HEK293 (cell line): ENCODE data around the gene IL1RN.

Experiments used
- CTCF ChIA-PET: fragments of 350-600 bp; formaldehyde crosslinking; extraction: SDS; loops from one replicate; lab custom pipeline; 2021; ENCODE audit warnings: antibody characterized with exemption; lab: Yijun Ruan, JAX
- POLR2A ChIA-PET: fragments of 300-600 bp; formaldehyde crosslinking; extraction: SDS; loops from one replicate; lab custom pipeline; 2020; ENCODE audit warnings: antibody characterized with exemption, inconsistent platforms; lab: Yijun Ruan, JAX
- H3K27ac ChIP-seq: fragments of 200-500 bp; sonication (Bioruptor generic); 2 replicates; pipeline ENCODE4 v1.5.1; 2014; ENCODE audit warnings: low read depth, low read length, control low read depth, inconsistent platforms; ENCODE audit errors: extremely low read depth
- H3K36me3 ChIP-seq, 2 experiments: fragments of 200-500 bp in 1 of 2; sonication (Bioruptor generic) in 1 of 2; 1 replicate in 1 of 2; 2 replicates in 1 of 2; pipeline ENCODE4 v1.5.1; 2014 to 2017; ENCODE audit warnings: inconsistent platforms in 2 of 2, low read length in 2 of 2; ENCODE audit not compliant: control insufficient read depth in 2 of 2, insufficient read depth in 1 of 2
- H3K4me1 ChIP-seq: fragments of 200-500 bp; sonication (Bioruptor generic); 2 replicates; pipeline ENCODE4 v1.5.1; 2014; ENCODE audit warnings: mild to moderate bottlenecking, low read length, inconsistent platforms; ENCODE audit not compliant: control insufficient read depth, insufficient read depth
- H3K4me3 ChIP-seq: 2 replicates; pipeline ENCODE4 v1.5.1; 2011; ENCODE audit warnings: low read depth, mild to moderate bottlenecking, control low read depth, low read length, moderate library complexity
- H3K9me3 ChIP-seq: fragments of 200-500 bp; sonication (Bioruptor generic); 2 replicates; pipeline ENCODE4 v1.5.1; 2014; ENCODE audit warnings: low read depth, low read length, inconsistent platforms; ENCODE audit not compliant: control insufficient read depth, insufficient read depth
- KLF9 ChIP-seq: fragments of 450-650 bp; formaldehyde crosslinking; IDR thresholded peaks from 2 replicates; pipeline ENCODE4 v1.5.1; 2016; ENCODE audit warnings: missing biosample characterization, missing genetic modification characterization, low read depth
- PRDM1 ChIP-seq: fragments of 450-650 bp; formaldehyde crosslinking; IDR thresholded peaks from 2 replicates; pipeline ENCODE4; 2016; ENCODE audit warnings: missing biosample characterization, missing genetic modification characterization
- YY2 ChIP-seq: fragments of 450-650 bp; formaldehyde crosslinking; IDR thresholded peaks from 2 replicates; pipeline ENCODE4 v1.5.1; 2016; ENCODE audit warnings: missing biosample characterization, missing genetic modification characterization
- ZBTB1 ChIP-seq: fragments of 450-650 bp; formaldehyde crosslinking; IDR thresholded peaks from 2 replicates; pipeline ENCODE4 v1.5.1; 2016; ENCODE audit warnings: missing biosample characterization, missing genetic modification characterization
- ZEB2 ChIP-seq: fragments of 450-650 bp; formaldehyde crosslinking; IDR thresholded peaks from 2 replicates; pipeline ENCODE4 v1.5.1; 2016; ENCODE audit warnings: missing biosample characterization, missing genetic modification characterization
- ZNF114 ChIP-seq: fragments of 450-650 bp; formaldehyde crosslinking; IDR thresholded peaks from 2 replicates; pipeline ENCODE4 v1.5.0; 2017; ENCODE audit warnings: missing biosample characterization, missing genetic modification characterization
- ZNF16 ChIP-seq: fragments of 450-650 bp; formaldehyde crosslinking; IDR thresholded peaks from 2 replicates; pipeline ENCODE4 v1.5.1; 2016; ENCODE audit warnings: low read depth, missing biosample characterization, missing genetic modification characterization
- ZNF19 ChIP-seq: fragments of 450-650 bp; formaldehyde crosslinking; IDR thresholded peaks from 2 replicates; pipeline ENCODE4; 2016; ENCODE audit warnings: missing biosample characterization, missing genetic modification characterization, low read depth
- ZNF366 ChIP-seq: fragments of 450-650 bp; formaldehyde crosslinking; conservative IDR thresholded peaks from 2 replicates; pipeline ENCODE4 v1.5.1; 2016; ENCODE audit warnings: missing biosample characterization, missing genetic modification characterization
- ZNF48 ChIP-seq: fragments of 450-650 bp; formaldehyde crosslinking; IDR thresholded peaks from 2 replicates; pipeline ENCODE4 v1.5.1; 2016; ENCODE audit warnings: missing biosample characterization, missing genetic modification characterization
- ZNF561 ChIP-seq: fragments of 450-650 bp; IDR thresholded peaks from 2 replicates; pipeline ENCODE4 v1.5.1; 2018; ENCODE audit warnings: missing biosample characterization, missing genetic modification characterization, borderline replicate concordance
- ZNF660 ChIP-seq: fragments of 450-650 bp; IDR thresholded peaks from 2 replicates; pipeline ENCODE4 v1.5.1; 2018; ENCODE audit warnings: missing biosample characterization, mild to moderate bottlenecking, missing genetic modification characterization
- ZNF664 ChIP-seq: fragments of 450-650 bp; formaldehyde crosslinking; IDR thresholded peaks from 2 replicates; pipeline ENCODE4 v1.5.1; 2016; ENCODE audit warnings: missing biosample characterization, missing genetic modification characterization
- ZNF747 ChIP-seq: fragments of 450-650 bp; formaldehyde crosslinking; IDR thresholded peaks from 2 replicates; pipeline ENCODE4 v1.5.1; 2016; ENCODE audit warnings: missing biosample characterization, missing genetic modification characterization
- ZNF76 ChIP-seq: fragments of 450-650 bp; formaldehyde crosslinking; IDR thresholded peaks from 2 replicates; pipeline ENCODE4; 2016; ENCODE audit warnings: low read depth, missing biosample characterization, missing genetic modification characterization, borderline replicate concordance
- ZNF791 ChIP-seq: fragments of 450-650 bp; formaldehyde crosslinking; IDR thresholded peaks from 2 replicates; pipeline ENCODE4 v1.5.1; 2016; ENCODE audit warnings: missing biosample characterization, missing genetic modification characterization
- ZNF837 ChIP-seq: fragments of 450-650 bp; formaldehyde crosslinking; IDR thresholded peaks from 2 replicates; pipeline ENCODE4 v1.5.1; 2016; ENCODE audit warnings: missing biosample characterization, missing genetic modification characterization
- TF ChIP-seq, protein P1 (sequence below): fragments of 450-650 bp; IDR thresholded peaks from 2 replicates; pipeline ENCODE4 v1.5.1; 2018; ENCODE audit warnings: missing biosample characterization, missing genetic modification characterization
- TF ChIP-seq, protein P2 (sequence below): fragments of 450-650 bp; formaldehyde crosslinking; IDR thresholded peaks from 2 replicates; pipeline ENCODE4 v1.5.1; 2016; ENCODE audit warnings: missing biosample characterization, missing genetic modification characterization
- TF ChIP-seq, protein P3 (sequence below): fragments of 450-650 bp; formaldehyde crosslinking; IDR thresholded peaks from 2 replicates; pipeline ENCODE4 v1.5.1; 2016; ENCODE audit warnings: missing biosample characterization, missing genetic modification characterization, borderline replicate concordance
- TF ChIP-seq, protein P4 (sequence below): fragments of 450-650 bp; formaldehyde crosslinking; IDR thresholded peaks from 2 replicates; pipeline ENCODE4 v1.5.1; 2017; ENCODE audit warnings: missing biosample characterization, missing genetic modification characterization

IL1RN gene

DNA sequence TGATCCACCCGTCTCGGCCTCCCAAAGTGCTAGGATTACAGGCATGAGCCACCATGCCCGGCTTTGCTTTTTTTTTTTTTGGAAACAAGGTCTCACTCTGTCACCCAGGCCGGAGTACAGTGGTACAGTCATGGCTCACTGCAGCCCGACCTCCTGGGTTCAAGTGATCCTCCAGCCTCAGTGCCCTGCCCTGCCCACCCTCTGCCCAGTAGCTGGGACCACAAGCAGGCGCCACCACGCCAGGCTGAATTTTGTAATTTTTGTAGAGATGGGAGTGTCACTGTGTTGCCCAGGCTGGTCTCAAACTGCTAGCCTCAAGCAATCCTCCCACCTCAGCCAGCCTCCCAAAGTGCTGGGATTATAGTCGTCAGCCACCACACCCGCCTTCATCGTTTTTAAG is 34.8 kb downstream of the IL1RN start:
- POLR2A ChIA-PET, result no interaction called here
- TF ChIP-seq ZNF19 (no peak), ZNF561 (tag by site-specific recombination) (no peak), ZNF76 (no peak), ZNF747 (tag by site-specific recombination) (no peak), YY2 (tag by site-specific recombination) (no peak), KLF9 (tag by site-specific recombination) (no peak), ZNF114 (no peak)
- TF ChIP-seq, protein P1, sequence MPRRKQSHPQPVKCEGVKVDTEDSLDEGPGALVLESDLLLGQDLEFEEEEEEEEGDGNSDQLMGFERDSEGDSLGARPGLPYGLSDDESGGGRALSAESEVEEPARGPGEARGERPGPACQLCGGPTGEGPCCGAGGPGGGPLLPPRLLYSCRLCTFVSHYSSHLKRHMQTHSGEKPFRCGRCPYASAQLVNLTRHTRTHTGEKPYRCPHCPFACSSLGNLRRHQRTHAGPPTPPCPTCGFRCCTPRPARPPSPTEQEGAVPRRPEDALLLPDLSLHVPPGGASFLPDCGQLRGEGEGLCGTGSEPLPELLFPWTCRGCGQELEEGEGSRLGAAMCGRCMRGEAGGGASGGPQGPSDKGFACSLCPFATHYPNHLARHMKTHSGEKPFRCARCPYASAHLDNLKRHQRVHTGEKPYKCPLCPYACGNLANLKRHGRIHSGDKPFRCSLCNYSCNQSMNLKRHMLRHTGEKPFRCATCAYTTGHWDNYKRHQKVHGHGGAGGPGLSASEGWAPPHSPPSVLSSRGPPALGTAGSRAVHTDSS (tag by site-specific recombination), result no peak
- H3K27ac ChIP-seq, result no peak overlapping the region
- H3K4me3 ChIP-seq, result no peak overlapping the region
- CTCF ChIA-PET, result interaction anchor here (1.5 to 1.7 kb wide), 3 partner anchors 24 to 82 kb away, joined by 3 to 7 read pairs (median 5); no protein-coding TSS in a partner anchor
- H3K9me3 ChIP-seq, result no peaks in the 10 kb centered on the region
- H3K36me3 ChIP-seq, result no peaks in the 10 kb centered on the region
- H3K4me1 ChIP-seq, result no peaks in the 10 kb centered on the region; the same call in 1 of the 2 replicates

DNA sequence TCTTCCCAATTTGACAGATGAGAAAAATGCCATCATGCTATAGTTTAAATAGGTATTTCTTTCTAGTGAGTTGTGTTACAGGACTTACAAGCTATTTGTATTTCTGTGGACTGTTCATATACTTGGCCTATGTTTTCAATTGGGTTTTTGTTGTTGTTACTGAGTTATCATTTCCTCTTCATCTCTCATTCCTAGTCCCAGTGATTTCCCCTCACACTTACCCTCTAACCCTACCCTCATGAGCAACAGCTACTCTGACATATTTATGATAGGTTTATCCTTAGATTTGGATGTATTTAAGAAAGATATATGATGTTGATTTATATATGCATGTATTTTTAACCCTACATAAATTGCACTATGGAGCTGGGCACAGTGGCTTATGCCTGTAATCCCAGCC is 35.5 kb downstream of the IL1RN start:
- CTCF ChIA-PET, result interaction anchor here (1.5 to 1.7 kb wide), 3 partner anchors 25 to 83 kb away, joined by 3 to 7 read pairs (median 5); no protein-coding TSS in a partner anchor

More for the DNA sequence above, 35.5 kb downstream of the IL1RN start:
- no peaks in the 10 kb centered on the region for H3K9me3 ChIP-seq
- H3K36me3 ChIP-seq, result no peaks in the 10 kb centered on the region
- TF ChIP-seq ZNF561 (tag by site-specific recombination), result no peak
- TF ChIP-seq, protein P2, sequence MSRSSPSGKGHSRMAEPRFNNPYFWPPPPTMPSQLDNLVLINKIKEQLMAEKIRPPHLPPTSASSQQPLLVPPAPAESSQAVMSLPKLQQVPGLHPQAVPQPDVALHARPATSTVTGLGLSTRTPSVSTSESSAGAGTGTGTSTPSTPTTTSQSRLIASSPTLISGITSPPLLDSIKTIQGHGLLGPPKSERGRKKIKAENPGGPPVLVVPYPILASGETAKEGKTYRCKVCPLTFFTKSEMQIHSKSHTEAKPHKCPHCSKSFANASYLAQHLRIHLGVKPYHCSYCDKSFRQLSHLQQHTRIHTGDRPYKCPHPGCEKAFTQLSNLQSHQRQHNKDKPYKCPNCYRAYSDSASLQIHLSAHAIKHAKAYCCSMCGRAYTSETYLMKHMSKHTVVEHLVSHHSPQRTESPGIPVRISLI (tag by site-specific recombination), result no peak
- no peak for TF ChIP-seq ZBTB1 (tag by site-specific recombination)
- TF ChIP-seq, protein P3, sequence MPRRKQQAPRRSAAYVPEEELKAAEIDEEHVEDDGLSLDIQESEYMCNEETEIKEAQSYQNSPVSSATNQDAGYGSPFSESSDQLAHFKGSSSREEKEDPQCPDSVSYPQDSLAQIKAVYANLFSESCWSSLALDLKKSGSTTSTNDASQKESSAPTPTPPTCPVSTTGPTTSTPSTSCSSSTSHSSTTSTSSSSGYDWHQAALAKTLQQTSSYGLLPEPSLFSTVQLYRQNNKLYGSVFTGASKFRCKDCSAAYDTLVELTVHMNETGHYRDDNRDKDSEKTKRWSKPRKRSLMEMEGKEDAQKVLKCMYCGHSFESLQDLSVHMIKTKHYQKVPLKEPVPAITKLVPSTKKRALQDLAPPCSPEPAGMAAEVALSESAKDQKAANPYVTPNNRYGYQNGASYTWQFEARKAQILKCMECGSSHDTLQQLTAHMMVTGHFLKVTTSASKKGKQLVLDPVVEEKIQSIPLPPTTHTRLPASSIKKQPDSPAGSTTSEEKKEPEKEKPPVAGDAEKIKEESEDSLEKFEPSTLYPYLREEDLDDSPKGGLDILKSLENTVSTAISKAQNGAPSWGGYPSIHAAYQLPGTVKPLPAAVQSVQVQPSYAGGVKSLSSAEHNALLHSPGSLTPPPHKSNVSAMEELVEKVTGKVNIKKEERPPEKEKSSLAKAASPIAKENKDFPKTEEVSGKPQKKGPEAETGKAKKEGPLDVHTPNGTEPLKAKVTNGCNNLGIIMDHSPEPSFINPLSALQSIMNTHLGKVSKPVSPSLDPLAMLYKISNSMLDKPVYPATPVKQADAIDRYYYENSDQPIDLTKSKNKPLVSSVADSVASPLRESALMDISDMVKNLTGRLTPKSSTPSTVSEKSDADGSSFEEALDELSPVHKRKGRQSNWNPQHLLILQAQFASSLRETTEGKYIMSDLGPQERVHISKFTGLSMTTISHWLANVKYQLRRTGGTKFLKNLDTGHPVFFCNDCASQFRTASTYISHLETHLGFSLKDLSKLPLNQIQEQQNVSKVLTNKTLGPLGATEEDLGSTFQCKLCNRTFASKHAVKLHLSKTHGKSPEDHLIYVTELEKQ, result no peak
- no peak for TF ChIP-seq ZNF660 (tag by site-specific recombination)
- no peak for TF ChIP-seq ZNF16 (tag by site-specific recombination)
- TF ChIP-seq ZNF48, result no peak
- TF ChIP-seq ZNF664 (tag by site-specific recombination), result no peak
- no peak for TF ChIP-seq ZNF366
- TF ChIP-seq ZNF791 (tag by site-specific recombination), result no peak
- no peak for TF ChIP-seq ZEB2 (tag by site-specific recombination)
- no peak for TF ChIP-seq YY2 (tag by site-specific recombination)
- TF ChIP-seq ZNF837 (tag by site-specific recombination), result no peak
- TF ChIP-seq PRDM1 (tag by site-specific recombination), result no peak
- TF ChIP-seq, protein P4, sequence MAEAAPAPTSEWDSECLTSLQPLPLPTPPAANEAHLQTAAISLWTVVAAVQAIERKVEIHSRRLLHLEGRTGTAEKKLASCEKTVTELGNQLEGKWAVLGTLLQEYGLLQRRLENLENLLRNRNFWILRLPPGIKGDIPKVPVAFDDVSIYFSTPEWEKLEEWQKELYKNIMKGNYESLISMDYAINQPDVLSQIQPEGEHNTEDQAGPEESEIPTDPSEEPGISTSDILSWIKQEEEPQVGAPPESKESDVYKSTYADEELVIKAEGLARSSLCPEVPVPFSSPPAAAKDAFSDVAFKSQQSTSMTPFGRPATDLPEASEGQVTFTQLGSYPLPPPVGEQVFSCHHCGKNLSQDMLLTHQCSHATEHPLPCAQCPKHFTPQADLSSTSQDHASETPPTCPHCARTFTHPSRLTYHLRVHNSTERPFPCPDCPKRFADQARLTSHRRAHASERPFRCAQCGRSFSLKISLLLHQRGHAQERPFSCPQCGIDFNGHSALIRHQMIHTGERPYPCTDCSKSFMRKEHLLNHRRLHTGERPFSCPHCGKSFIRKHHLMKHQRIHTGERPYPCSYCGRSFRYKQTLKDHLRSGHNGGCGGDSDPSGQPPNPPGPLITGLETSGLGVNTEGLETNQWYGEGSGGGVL (tag by site-specific recombination), result no peak
- POLR2A ChIA-PET, result interaction anchor here (0.7 kb wide), 2 partner anchors 9 to 17 kb away, joined by 3 read pairs; no protein-coding TSS in a partner anchor
- H3K4me1 ChIP-seq, result no peaks in the 10 kb centered on the region
- H3K4me3 ChIP-seq, result no peak overlapping the region
- no peak overlapping the region for H3K27ac ChIP-seq
